ENCODE data around the gene ATAD3B.
"Not testable (repeated sequence)": the region's sequence is repeated elsewhere in the genome, so short reads cannot be mapped to it uniquely, and the experiment has no call there.

GRCh38 chr1:1533894-1534291 lies 62.3 kb downstream of the ATAD3B start:
- TF ChIP-seq CTCF, POLR2A (IDR thresholded peaks at IDR 0.05): not testable (repeated sequence)
